Measurements from ENCODE around the gene LNPEP.
"Not testable (repeated sequence)": the region's sequence is repeated elsewhere in the genome, so short reads cannot be mapped to it uniquely, and the experiment has no call there.

The LNPEP gene

GRCh38 chr5:97073420-97073819 is 137.5 kb downstream of the LNPEP start:
- TF ChIP-seq, protein P1, sequence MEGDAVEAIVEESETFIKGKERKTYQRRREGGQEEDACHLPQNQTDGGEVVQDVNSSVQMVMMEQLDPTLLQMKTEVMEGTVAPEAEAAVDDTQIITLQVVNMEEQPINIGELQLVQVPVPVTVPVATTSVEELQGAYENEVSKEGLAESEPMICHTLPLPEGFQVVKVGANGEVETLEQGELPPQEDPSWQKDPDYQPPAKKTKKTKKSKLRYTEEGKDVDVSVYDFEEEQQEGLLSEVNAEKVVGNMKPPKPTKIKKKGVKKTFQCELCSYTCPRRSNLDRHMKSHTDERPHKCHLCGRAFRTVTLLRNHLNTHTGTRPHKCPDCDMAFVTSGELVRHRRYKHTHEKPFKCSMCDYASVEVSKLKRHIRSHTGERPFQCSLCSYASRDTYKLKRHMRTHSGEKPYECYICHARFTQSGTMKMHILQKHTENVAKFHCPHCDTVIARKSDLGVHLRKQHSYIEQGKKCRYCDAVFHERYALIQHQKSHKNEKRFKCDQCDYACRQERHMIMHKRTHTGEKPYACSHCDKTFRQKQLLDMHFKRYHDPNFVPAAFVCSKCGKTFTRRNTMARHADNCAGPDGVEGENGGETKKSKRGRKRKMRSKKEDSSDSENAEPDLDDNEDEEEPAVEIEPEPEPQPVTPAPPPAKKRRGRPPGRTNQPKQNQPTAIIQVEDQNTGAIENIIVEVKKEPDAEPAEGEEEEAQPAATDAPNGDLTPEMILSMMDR (IDR thresholded peaks at IDR 0.05; ENCODE audit: insufficient read depth, low read depth, low read length, missing control alignments), result no peak
- H3K4me3 ChIP-seq (ENCODE audit: low read depth, low read length), result no peak overlapping the region
- no peak for DNase-seq (ENCODE audit: low read depth)

DNA sequence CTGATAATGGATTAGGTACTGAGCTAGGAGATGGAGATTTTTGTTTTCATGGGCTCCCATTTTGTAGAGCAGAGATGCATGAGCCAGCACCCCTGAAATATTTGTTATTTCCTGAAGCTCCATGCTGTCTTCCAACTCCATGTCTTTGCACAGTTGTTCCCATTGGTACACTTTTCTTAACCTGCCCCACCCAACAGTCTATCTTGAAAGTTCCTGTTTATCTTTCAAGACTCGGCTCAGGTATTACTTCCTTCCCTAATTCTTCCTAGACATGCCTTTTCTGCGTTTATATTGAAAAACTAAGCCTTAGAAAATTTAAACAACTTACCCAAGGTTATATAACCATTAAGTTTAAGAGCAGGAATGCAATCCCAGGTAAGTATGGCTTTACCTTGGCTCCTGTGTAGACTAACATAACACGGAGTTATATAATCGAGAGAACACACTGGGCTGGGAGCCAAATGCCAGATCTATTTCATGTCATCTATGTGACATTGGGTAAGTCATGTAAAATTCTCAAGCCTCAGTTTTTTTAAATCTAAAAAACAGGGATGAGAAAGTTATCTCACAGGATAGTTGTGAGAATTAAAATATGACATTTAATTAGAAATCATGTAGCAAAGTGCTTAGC is 139.1 kb downstream of the LNPEP start:
- no peak overlapping the region for H3K4me3 ChIP-seq (ENCODE audit: low read depth, low read length)
- no peak for DNase-seq (ENCODE audit: low read depth)
- TF ChIP-seq, protein P1 (IDR thresholded peaks at IDR 0.05; ENCODE audit: insufficient read depth, low read depth, low read length, missing control alignments), result no peak

DNA sequence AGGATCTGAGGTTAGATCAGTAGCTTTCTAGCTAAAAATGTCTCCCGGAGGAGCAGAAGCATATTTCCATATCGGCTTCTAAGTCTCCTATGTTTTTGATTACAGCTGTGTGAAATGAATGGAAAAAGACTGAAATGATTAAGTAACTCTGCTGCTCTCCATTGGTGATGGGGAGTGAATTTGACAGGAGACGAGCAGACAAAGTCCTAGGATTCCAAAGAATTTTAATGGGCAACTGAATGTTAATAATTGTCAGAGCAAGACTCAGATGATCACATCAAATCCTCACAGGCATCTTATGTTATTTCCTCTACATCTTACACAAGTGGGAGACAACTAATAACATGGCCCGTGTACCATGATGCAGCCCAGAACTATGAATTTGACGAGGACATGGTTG is 139.8 kb downstream of the LNPEP start:
- DNase-seq (ENCODE audit: low read depth), result no peak
- no peak overlapping the region for H3K4me3 ChIP-seq (ENCODE audit: low read depth, low read length)
- TF ChIP-seq, protein P1 (IDR thresholded peaks at IDR 0.05; ENCODE audit: insufficient read depth, low read depth, low read length, missing control alignments), result no peak

DNA sequence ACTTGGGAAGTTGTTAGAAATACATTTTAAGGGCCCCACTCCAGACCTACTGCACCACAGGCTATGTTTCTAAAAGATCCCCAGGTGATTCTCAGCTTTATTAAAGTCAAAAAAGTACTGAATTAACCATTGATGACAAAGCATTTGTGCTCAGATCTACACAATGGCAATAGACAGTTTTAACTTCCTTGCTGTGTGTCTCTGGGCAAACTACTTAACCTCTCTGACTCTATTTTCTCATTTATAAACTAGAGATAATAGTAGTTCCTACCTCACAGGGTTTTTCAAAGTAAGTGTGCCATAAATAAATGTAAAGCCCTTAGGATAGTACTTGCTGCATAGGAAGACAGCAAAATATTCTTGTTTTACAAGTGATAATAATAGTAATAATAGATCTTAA is 140.2 kb downstream of the LNPEP start:
- TF ChIP-seq, protein P1 (IDR thresholded peaks at IDR 0.05; ENCODE audit: insufficient read depth, low read depth, low read length, missing control alignments), result no peak
- no peak overlapping the region for H3K4me3 ChIP-seq (ENCODE audit: low read depth, low read length)
- DNase-seq (ENCODE audit: low read depth), result no peak

DNA sequence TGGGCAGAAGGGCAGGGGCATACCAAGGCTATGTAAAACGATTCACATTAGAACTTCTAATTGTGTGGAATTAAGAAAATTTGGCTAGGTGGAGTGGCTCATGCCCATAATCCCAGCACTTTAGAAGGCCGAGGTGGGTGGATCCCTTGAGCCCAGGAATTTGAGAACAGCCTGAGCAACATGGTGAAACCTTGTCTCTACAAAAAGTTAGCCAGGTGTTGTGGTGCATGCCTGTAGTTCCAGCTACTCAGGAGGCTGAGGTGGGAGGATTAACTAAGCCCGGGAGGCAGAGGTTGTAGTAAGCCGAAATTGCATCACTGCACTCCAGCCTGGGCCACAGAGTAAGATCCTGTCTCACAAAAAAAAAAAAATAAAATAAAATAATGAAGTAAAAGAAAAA is 141.4 kb downstream of the LNPEP start:
- no peak for DNase-seq (ENCODE audit: low read depth)
- TF ChIP-seq, protein P1 (IDR thresholded peaks at IDR 0.05; ENCODE audit: insufficient read depth, low read depth, low read length, missing control alignments), result no peak
- no peak overlapping the region for H3K4me3 ChIP-seq (ENCODE audit: low read depth, low read length)

GRCh38 chr5:97078958-97079743 is 143.3 kb downstream of the LNPEP start:
- peak; percentile 17 for DNase-seq (ENCODE audit: low read depth)
- no peak overlapping the region for H3K4me3 ChIP-seq (ENCODE audit: low read depth, low read length)
- TF ChIP-seq, protein P1 (IDR thresholded peaks at IDR 0.05; ENCODE audit: insufficient read depth, low read depth, low read length, missing control alignments), result no peak

- DNase-seq (ENCODE audit: low read depth); H3K4me3 ChIP-seq (ENCODE audit: low read depth, low read length): not testable (repeated sequence)
These were observed 149.0 kb downstream of the LNPEP start for GRCh38 chr5:97084782-97085458.

Measured in GM12865 (cell line).